ENCODE data around the gene MRNIP.

MRNIP gene

GRCh38 chr5:179858586-179859427 lies at the start of gene MRNIP:
Gene MRNIP (minus strand): TSS chr5:179858817. CDS start chr5:179858796, 21 bp downstream.
- peak; percentile 89 to 94 for DNase-seq

DNA sequence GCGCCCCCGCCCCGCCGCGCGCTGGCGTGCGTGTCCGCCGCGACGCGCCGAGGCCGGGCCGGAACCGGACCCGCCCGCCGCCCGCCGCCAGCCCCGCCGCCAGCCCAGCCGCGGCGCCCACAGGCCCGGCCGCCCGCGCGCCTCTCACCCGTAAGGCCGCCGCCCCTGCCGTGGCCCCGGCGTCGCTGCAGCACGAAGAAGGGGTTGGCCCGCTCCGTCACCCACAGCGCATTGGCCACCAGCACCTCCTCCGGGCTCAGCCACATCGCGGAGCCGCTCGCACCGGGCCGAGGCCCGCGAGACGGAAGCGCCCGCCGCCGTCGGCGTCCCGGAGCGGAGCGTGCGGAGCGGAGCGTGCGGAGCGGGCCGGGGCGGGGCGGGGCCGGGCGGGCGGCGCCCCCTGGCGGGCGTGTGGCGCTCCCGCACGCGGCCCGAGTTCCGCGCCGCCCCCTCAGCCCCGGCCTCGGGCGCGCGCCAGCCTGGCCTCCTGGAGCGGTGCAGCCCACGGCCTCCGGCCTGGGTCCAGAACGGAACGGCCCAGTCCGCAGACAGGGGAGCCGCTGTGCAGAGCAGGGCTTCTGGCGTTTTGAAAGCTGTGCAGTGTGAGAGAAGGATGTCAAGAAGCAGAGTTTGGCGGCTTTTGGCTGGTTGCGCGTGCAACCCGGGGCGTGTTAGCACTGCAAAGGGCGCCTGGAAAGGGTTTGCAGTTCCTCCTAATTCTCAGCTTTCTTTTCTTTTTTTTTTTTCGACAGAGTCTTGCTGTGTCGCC lies 49.1 kb upstream of the MRNIP start, which contains the start of gene TBC1D9B:
TBC1D9B (minus strand) TSS at position 342 of the 769 bp plus-strand sequence; CDS start at position 266, 76 bp downstream.
- DNase-seq: peak; percentile 54 to 75

- no peak for DNase-seq
Measured at GRCh38 chr5:179906795-179907555, 48.4 kb upstream of the MRNIP start.

GRCh38 chr5:179906294-179906794 lies 47.7 kb upstream of the MRNIP start:
- no peak for DNase-seq

- DNase-seq: peak in 1 of 2 donors; percentile 15
Measured at GRCh38 chr5:179905161-179905560, 46.5 kb upstream of the MRNIP start.

GRCh38 chr5:179904463-179905160 lies 46.0 kb upstream of the MRNIP start:
- no peak for DNase-seq

GRCh38 chr5:179902763-179903158 lies 44.1 kb upstream of the MRNIP start:
- DNase-seq: no peak

GRCh38 chr5:179901915-179902762 lies 43.5 kb upstream of the MRNIP start:
- DNase-seq: no peak

- DNase-seq: peak in 1 of 2 donors; percentile 33
Measured at GRCh38 chr5:179901462-179901861, 42.8 kb upstream of the MRNIP start.

DNA sequence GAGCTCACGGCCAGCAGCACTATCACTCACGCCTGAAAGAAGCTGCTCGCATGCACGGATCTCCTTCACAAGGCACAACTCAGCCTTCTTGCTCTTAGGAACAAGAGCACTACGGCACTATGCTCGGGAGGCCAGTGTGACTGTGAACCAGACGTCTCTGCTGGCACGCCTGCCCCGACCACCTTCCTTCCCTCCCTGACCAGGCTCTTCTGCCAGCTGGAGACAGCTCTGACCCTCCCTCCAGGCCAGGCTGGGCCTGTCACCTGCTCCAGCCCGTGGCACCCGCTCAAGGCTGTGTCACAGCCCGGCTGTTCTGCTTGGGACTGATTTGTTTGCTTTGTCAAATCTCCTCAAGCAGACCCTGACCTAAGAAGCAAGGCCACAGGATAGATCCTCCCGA lies 42.1 kb upstream of the MRNIP start:
- DNase-seq: no peak

DNA sequence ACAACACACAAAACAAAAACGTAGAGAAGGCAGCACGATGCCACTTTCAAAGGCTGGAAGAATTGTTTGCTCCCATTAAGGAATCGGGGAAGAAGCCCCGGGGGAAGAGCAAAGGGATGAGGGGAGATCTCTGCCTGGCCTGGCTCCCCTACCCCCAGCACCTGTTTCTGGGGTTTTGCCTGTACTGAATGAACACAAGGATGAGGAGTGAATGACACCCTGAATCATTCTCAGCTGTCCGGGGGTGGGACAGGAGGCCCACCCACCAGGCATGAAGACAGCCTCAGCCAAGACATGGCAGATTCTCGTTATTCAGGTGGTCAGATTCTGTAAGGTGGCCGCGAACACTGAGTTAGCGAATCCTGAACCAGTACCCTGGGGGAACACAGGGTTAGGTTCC lies 41.6 kb upstream of the MRNIP start:
- DNase-seq: no peak

DNA sequence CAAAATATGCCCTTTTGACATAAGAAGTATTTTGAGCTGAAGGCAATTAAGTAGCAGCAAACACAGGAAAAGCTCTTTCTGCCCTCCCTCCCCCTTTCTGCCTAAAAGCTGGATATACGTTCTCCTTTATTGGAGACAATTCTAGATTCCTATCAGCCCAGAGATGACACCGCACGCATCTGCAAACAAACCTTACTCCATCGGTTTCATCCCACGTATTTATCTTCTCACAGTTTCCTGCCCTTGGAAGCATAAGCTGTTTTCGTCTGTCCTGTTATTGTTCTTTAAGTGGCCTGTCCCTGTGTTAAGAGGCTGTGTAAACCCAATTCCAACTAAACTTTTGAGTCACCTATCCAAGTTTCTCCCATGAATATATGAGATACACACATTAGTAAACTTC lies 37.2 kb upstream of the MRNIP start:
- DNase-seq: no peak

DNA sequence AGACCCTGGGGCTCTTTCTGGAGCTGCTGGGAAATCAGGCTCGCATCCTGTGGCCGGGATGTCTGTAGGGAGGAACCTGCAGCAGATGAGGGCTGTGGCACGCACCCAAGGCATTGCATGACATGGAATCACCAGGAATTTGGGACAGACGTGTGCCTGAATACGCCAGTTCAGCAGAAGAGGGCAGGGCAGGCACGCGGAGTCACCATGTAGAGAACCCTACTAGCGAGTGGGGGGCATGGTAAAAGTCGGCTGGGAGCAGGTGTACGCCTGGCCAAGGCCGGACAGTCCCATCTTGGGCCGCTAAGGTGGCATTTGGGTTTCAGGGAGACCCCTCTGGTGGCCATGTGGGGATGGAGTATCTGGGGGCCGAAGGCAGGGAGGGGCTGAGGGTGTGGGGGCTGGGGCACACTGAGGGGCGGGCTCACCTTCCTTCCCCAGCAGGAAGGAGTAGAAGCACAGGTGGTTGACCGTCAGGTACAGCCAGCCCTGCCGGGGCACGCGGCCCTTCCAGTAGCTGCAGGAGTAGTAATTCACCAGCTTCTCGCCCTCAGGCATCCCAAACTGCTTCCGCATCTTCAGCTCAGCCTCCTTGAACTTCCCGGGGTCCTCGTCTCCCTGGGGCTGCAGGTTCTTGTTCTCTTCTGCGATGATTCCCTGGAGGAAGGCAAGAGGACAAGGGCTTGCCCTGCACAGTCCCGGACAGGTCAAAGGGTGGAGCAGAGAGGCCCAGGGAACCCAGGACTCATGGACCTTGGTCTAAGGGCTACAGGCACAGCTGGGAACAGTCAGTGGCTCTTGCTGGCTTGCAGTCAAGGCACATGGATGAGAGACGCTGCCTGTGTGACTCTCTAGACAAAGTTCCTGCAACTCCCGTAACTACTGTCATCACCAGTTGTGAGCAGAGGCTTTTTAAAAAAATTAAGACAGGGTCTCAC lies 35.6 kb upstream of the MRNIP start:
- DNase-seq: no peak

DNA sequence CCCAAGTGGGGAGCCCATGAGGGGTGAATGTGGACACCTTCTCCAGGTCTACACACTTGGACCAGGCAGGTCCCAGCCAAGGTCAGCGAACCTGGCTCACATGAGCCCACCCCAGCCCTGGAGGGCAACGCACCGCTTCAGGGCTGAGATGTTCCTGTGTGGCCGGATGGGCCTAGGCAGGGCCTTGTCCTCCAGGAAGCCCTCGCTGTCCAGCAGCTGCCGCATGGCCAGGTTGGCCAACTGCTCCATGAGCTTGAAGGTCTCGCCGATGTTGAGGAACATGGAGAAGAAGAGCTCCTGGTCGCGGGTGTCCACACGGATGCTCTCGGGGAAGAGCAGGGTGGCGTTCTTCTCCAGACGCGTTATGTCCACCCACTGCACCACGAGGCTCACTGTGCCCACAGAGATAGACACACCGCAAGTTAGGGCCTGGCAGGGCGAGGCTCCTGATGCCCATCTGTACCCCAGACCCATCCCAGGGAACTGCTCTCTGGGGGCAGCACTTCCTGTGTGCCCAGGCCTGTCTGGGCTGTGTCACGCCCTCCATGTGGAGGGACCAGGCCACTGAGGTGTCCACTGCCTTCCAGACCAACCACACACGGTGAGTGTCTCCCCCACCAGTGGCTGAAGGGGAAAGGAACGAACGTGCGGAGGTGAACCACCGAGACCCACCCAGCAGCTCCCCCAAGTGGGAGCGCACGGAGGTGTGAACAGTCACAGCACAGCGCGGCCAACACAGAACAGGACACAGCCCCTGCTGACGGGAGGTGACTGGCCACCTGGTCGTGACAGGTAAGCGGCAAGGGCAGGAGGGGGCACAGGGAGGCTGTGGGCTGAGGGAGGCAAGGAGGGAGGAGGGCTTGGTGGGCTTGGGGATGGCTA lies 34.7 kb upstream of the MRNIP start:
- DNase-seq: no peak

DNA sequence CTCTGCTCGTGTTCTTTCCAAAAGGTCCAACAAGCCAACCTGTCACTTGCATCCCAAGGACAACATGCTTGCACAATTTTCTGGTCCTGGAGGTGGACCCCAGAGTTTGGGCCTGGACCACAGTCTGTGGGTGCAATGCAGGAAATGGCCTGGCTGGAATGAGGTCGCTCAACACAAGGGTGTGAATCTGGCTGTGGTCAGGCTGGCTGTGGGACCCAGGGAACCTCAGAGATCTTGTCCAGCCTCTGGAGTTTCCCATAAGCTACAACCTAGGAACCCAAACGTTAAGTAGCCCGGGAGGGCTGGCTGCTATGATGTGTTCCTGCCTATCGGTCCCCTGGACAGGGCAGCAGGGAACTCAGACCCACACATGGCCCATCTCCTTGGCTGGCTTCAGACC lies 33.6 kb upstream of the MRNIP start:
- DNase-seq: no peak

GRCh38 chr5:179890751-179891682 lies 32.4 kb upstream of the MRNIP start:
- DNase-seq: no peak

- DNase-seq: no peak
Measured at GRCh38 chr5:179889885-179890284, 31.3 kb upstream of the MRNIP start.

DNA sequence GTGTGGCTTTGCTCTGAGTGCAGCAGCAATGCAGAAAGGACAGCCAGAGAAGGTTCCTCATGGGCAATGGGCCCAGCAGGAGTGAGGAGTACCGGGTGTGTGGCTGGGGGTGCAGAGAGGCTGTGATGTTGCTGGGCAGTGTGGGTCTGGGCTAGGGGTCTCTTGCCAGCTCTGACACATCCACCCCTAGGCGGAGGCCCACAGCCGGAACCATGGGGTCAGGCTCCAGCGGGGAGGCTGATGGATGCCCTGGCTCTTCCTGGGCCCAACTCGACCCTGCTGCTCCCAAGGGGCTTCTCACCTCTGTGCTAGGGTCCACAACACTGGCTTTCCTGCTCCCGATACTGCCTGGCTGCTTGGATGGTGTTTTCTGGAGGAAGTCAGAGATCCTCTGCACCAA lies 29.2 kb upstream of the MRNIP start:
- no peak for DNase-seq
